Measurements from ENCODE around the gene BBIP1.
"Not testable (repeated sequence)": the region's sequence is repeated elsewhere in the genome, so short reads cannot be mapped to it uniquely, and the experiment has no call there.

- not testable (repeated sequence) for TF ChIP-seq POLR2A (IDR thresholded peaks at IDR 0.05)
- TF ChIP-seq, protein P1, sequence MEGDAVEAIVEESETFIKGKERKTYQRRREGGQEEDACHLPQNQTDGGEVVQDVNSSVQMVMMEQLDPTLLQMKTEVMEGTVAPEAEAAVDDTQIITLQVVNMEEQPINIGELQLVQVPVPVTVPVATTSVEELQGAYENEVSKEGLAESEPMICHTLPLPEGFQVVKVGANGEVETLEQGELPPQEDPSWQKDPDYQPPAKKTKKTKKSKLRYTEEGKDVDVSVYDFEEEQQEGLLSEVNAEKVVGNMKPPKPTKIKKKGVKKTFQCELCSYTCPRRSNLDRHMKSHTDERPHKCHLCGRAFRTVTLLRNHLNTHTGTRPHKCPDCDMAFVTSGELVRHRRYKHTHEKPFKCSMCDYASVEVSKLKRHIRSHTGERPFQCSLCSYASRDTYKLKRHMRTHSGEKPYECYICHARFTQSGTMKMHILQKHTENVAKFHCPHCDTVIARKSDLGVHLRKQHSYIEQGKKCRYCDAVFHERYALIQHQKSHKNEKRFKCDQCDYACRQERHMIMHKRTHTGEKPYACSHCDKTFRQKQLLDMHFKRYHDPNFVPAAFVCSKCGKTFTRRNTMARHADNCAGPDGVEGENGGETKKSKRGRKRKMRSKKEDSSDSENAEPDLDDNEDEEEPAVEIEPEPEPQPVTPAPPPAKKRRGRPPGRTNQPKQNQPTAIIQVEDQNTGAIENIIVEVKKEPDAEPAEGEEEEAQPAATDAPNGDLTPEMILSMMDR (IDR thresholded peaks at IDR 0.05): not testable (repeated sequence)
These were observed 3.4 kb downstream of the BBIP1 start for GRCh38 chr10:110915600-110915999.

All from adrenal gland (tissue), 5 donors.